HG02623 (cell line): ENCODE data around the gene PTPRO.

Experiments used
- ATAC-seq: cut with Tn5 transposase; IDR thresholded peaks from one replicate; pipeline ENCODE4 v1.9.1; 2021; ENCODE audit warnings: moderate library complexity; ENCODE audit not compliant: unreplicated experiment

Gene PTPRO

DNA sequence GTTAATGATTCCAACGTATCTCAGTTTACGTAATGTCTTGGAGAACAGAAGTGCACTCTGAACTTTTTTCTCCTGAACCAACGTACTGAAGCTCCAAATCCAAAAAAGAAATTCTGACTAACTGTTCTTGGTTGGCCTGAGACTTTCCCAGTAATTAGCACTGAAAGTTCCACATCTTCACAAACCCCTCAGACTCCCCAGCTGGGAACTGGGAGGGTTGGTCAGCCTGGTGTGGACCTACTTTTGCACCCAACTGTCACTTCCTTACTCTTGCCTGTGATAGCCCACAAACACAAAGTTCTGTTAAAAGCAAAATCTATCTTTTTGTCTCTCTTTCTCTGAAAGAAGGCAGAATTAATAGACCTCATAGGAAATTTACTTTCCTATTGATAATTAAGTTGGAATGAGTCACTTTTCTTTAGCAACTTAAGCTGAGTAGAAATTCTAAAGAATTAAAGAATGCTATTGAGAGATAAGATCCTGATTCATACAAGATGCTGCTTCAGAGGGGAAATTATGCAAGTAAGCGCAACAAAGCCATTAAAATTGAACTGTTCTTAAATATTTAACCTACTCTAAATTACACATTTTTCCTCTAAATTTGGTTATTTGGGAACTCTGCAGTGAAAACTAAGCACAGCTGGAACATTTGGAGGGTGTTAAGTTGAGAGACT, 311.8 kb downstream of the PTPRO start:
- no peak for ATAC-seq

DNA sequence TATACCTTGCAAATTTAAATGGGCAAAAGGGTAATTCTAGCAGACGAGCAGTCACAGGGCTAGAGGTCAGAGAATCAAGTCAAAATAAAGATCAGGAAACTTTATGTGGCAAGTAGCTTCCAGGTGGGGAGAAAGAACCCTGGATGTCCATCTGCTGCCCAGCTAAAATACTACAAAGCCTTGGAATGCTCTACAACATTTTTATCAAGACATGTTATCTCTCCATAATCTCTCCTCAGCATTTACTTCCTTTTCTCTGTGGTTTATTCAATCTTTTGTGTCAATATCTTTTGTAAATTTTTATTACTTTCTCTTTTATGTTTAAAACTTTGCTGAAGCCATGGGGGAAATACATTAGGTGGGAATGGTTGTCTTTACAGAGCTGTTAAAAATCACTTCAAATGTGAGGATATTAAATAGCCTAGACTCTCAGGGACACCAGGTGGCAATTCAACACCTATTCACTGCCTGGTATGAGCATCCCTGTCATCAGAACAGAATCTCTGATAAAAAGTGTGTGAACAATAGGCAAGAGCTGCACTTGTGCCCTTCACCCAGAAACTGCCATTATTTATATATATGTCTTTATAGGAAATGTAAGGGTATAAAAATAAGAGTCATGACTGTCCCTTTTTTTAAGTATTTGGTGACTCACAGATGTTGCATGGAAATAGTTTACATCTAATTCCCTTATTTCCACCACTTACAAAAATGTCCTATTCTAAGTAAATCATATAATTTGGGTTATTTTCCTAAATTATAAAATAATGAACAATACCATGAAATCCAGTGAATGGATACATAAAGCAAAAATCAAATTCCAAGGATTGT, 314.0 kb downstream of the PTPRO start:
- ATAC-seq: no peak

DNA sequence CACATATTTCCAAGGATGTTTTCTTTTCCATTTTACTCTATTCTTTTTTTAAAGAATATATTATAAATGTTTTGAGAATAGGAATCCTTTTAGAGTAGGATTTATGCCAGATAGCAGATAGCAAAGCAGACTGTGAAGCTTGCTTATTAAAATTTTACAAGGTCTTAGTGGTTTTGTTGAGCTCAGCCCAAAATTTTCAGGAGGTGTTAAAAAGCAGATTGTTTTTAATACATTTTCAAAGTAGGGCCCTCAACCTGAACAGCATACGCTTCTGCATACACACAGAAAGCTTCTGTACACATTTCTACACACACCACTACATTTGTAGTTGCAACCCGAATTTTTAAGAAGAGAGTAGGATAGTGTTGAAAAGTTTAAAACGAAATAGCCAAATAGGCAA, 315.9 kb downstream of the PTPRO start:
- no peak for ATAC-seq

- ATAC-seq: no peak
Observed at GRCh38 chr12:15644700-15645099, 322.4 kb downstream of the PTPRO start.

DNA sequence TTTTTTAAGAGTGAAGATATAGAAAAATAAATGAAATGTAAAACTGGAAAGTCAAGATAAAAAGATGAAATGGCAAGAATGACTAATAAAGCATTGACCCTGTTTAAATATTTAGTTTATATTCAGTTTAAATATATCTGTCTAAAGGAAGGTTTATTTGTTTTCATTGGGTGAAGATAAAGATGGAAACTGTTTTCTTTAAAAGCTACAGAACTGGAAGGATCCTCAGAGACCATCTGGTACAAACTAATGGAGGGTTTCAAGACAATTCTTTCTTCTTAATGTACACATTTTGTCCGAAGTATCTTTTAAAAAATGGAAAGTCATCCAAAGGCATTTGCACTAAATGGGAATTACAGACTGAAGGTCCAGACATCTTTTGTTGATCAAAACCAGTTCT, 324.3 kb downstream of the PTPRO start:
- no peak for ATAC-seq
